ENCODE results near the gene NTMT2.

DNA sequence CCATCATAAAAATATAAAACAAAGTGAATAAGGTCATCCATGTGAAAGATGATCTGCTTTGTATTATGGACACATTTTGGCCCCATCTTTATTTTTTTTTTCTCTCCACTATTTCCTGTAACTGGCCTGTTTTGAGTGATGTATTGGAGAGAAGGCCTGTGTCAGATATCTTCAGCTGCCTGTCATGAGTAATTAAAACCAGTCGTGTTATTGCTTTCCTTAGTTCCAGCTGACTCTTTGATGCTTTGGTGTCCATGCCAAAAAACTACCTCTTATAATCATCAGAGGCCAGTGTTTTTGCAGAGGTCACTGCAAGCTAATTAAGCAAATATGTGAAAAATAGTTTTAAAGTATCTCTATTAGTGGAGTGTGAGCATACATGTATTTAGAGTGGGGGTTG, 29.7 kb downstream of the NTMT2 start:
- TF ChIP-seq, protein P1, sequence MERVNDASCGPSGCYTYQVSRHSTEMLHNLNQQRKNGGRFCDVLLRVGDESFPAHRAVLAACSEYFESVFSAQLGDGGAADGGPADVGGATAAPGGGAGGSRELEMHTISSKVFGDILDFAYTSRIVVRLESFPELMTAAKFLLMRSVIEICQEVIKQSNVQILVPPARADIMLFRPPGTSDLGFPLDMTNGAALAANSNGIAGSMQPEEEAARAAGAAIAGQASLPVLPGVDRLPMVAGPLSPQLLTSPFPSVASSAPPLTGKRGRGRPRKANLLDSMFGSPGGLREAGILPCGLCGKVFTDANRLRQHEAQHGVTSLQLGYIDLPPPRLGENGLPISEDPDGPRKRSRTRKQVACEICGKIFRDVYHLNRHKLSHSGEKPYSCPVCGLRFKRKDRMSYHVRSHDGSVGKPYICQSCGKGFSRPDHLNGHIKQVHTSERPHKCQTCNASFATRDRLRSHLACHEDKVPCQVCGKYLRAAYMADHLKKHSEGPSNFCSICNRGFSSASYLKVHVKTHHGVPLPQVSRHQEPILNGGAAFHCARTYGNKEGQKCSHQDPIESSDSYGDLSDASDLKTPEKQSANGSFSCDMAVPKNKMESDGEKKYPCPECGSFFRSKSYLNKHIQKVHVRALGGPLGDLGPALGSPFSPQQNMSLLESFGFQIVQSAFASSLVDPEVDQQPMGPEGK (CRISPR knock-in tag; IDR thresholded peaks at IDR 0.05; ENCODE audit: borderline replicate concordance), result no peak
- TF ChIP-seq CSDC2 (CRISPR knock-in tag; IDR thresholded peaks at IDR 0.05), result no peak

Data from SK-N-SH treated with all-trans-retinoic acid at 6 μM for 48 hours (cell line).